ENCODE measurements around the gene SCARB2.

DNA sequence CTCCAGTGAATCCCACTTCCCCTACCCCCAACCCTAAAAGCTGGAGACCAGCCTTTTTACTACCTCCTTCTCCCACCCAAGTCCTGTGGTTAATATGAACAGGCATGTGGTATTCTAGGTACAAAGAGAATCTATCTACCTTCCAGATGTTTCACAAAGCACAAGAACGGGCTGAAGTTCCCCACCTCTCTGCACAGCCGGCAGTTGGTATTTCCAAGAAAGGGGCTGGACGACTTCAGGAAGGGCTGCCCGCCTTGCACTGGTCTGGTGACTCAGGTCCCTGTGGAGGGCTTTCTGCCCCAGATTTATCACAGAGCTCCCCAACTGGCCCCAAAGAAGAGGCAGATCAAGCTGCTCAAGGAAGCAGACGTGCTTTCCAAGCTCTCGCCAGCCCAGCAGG, 42.4 kb upstream of the SCARB2 start:
- TF ChIP-seq, protein P1, sequence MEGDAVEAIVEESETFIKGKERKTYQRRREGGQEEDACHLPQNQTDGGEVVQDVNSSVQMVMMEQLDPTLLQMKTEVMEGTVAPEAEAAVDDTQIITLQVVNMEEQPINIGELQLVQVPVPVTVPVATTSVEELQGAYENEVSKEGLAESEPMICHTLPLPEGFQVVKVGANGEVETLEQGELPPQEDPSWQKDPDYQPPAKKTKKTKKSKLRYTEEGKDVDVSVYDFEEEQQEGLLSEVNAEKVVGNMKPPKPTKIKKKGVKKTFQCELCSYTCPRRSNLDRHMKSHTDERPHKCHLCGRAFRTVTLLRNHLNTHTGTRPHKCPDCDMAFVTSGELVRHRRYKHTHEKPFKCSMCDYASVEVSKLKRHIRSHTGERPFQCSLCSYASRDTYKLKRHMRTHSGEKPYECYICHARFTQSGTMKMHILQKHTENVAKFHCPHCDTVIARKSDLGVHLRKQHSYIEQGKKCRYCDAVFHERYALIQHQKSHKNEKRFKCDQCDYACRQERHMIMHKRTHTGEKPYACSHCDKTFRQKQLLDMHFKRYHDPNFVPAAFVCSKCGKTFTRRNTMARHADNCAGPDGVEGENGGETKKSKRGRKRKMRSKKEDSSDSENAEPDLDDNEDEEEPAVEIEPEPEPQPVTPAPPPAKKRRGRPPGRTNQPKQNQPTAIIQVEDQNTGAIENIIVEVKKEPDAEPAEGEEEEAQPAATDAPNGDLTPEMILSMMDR (IDR thresholded peaks at IDR 0.05) = no peak
- no peak for TF ChIP-seq EZH2 (IDR thresholded peaks at IDR 0.05)

Data from neural progenitor cell (in vitro differentiated cells).